GM10266 (cell line): ENCODE measurements around the gene DSTYK.

Experiments
- DNase-seq: peaks from one replicate; pipeline ENCODE4 v3.0.0; 2012; ENCODE audit errors: extremely low spot score
- CTCF ChIP-seq: IDR thresholded peaks from 2 replicates; pipeline ENCODE4 v1.5.1; 2012; ENCODE audit warnings: mild to moderate bottlenecking, low read depth; ENCODE audit not compliant: control insufficient read depth, insufficient read depth; ENCODE audit errors: missing control alignments

The DSTYK gene

GRCh38 chr1:205107327-205107726 lies 104.2 kb downstream of the DSTYK start:
- TF ChIP-seq CTCF, result no peak
- no peak for DNase-seq

GRCh38 chr1:205102404-205102803 lies 109.1 kb downstream of the DSTYK start:
- no peak for DNase-seq
- TF ChIP-seq CTCF, result no peak

GRCh38 chr1:205098242-205098641 lies 113.3 kb downstream of the DSTYK start:
- DNase-seq, result no peak
- TF ChIP-seq CTCF, result no peak

GRCh38 chr1:205095422-205095821 lies 116.1 kb downstream of the DSTYK start:
- DNase-seq, result no peak
- no peak for TF ChIP-seq CTCF
